ENCODE measurements around the gene ATF7IP2. TPM values are rescaled to one million over a fixed set of nuclear protein-coding genes. Genes with fewer than 3 reads are reported as not detected.

Gene ATF7IP2
- total and polyA plus RNA-seq, 9 of the 15 experiments (the other 6 are each of a cell fraction or from before 2014, with no cell fraction given) = 131 to 515 (median 196) TPM

GRCh38 chr16:10480151-10480550, 94.3 kb downstream of the ATF7IP2 start (continued):
- TF ChIP-seq MGA (IDR thresholded peaks at IDR 0.05) (no peak), NR4A1 (CRISPR knock-in tag; IDR thresholded peaks at IDR 0.05) (no peak), NR4A1 (tag; IDR thresholded peaks at IDR 0.05) (no peak), SAP30 (IDR thresholded peaks at IDR 0.05; ENCODE audit: borderline replicate concordance, insufficient read depth, low read depth, low read length, poor library complexity, severe bottlenecking) (no peak), KDM4B (IDR thresholded peaks at IDR 0.05; ENCODE audit: borderline replicate concordance in 2 of 2, low read depth in 1 of 2) (no peak), SMAD2 (IDR thresholded peaks at IDR 0.05; ENCODE audit: low read depth, low read length) (no peak), HNRNPLL (IDR thresholded peaks at IDR 0.05; ENCODE audit: low read depth, low read length, poor library complexity, severe bottlenecking) (no peak), BRCA1 (IDR thresholded peaks at IDR 0.05) (no peak), BRCA1 (CRISPR knock-in tag; IDR thresholded peaks at IDR 0.05) (no peak), SUPT5H (IDR thresholded peaks at IDR 0.05) (no peak), USF2 (CRISPR knock-in tag; IDR thresholded peaks at IDR 0.05) (no peak), NCOA4 (IDR thresholded peaks at IDR 0.05; ENCODE audit: partially characterized antibody) (no peak)
